GM18526 (cell line): ENCODE results near the gene SRPRB.

Experiments
- POLR2A ChIP-seq: IDR thresholded peaks from 3 replicates; pipeline ENCODE4 v1.6.1; 2011; ENCODE audit not compliant: insufficient read length; ENCODE audit errors: extremely low read depth

SRPRB gene

GRCh38 chr3:133804896-133805295 lies 719 bp upstream of the SRPRB start:
- TF ChIP-seq POLR2A = no peak

DNA sequence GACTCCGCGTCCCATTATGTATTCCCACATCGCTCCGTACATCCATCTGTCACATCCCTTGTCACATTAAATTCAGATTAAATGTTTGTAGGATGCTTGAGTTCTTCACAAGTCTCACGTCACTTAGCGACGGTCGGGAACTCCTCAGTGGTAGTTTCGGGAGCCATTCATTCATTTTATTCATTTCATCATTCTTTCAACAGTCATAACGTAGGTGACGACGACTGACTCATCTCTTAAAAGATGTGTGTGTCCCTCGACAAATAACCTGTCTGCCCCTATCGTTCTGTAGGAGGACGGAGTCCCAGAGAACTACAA lies 272 bp upstream of the SRPRB start:
- no peak for TF ChIP-seq POLR2A

GRCh38 chr3:133812872-133813271 lies 7.3 kb downstream of the SRPRB start:
- no peak for TF ChIP-seq POLR2A

GRCh38 chr3:133815386-133815785 lies 9.8 kb downstream of the SRPRB start:
- no peak for TF ChIP-seq POLR2A

DNA sequence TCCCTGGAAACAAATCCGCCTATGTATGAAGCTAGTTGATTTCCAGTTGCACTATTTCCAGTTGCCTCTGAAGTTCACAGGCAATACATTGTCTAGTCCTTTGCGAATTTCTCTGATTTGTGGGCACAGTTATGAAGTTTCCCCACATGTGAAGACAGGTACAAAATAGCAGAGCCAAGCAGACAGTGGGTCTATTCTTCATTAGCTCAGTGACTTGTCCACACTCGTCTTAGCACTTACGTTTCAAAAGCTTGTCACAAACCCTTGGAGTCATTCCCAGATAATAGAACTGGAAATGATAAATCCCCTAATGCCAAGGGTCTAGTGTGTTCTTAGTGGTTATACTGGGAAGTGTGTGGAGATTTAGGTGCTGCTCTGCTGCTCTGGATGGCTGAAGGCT lies 14.5 kb downstream of the SRPRB start:
- no peak for TF ChIP-seq POLR2A

- TF ChIP-seq POLR2A = no peak
Observed at GRCh38 chr3:133820889-133821675, 15.5 kb downstream of the SRPRB start.

DNA sequence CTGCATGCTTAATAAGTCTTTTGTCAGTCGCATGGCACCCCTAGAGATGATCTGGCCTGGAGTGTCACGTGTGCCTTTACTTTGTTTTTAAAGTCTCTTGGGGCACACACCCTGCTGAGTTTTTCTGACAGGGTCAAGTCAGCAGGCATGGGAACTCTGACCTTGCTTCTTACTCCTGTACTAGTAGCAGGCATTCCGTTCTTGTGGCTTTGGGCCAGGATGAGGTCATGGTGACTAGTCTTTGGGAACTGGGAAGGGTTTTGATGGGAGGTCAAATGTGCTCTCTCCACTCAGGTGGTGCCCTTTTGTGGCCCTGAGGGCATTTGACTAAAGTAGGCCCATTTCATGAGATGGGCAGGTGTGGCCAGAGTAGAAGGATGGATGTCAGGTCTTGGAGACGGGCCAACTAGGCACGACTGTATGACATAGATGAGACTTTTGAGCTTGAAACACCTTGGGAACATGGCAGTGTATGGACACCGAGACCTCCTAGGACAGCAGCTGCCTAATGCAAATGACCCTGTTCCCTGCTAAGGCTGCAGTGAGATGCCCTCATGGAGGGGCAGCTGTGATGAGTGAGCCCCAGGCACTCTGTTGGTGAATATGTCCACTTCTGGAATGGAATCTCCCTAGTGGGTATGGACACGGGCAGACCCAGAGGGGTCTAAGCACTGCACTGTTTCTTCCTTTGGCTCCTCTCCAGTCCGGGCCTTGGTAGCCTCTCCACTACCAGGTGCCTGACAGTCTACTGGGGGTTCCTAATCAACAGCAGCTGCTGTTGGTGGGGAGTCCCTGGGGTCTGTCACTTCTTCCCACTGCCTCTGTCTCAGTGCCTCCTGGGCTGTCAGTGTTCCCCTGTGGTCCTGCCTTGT lies 16.4 kb downstream of the SRPRB start:
- TF ChIP-seq POLR2A = no peak

- no peak for TF ChIP-seq POLR2A
Observed at GRCh38 chr3:133824961-133825485, 19.4 kb downstream of the SRPRB start.

- no peak for TF ChIP-seq POLR2A
Observed at GRCh38 chr3:133825969-133826727, 20.5 kb downstream of the SRPRB start.

DNA sequence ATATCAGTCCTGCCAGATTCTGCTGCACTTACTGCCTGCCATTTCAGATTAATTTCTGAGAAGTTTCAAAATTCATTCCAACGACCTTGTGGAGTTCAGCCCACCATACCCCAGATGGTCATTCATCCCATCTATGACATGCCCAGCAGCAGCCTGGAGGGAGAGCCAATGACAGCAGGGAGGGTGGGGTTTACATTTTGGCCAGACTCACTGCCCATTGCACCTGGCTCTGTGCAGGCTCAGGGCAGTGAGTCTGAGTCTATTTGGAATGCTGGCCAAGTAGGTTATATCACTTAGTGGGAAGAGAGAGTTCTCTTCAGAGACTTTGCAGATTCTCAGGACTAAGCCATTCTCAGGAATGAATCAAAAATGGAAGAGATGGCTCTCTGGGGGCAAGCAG lies 21.5 kb downstream of the SRPRB start:
- no peak for TF ChIP-seq POLR2A

DNA sequence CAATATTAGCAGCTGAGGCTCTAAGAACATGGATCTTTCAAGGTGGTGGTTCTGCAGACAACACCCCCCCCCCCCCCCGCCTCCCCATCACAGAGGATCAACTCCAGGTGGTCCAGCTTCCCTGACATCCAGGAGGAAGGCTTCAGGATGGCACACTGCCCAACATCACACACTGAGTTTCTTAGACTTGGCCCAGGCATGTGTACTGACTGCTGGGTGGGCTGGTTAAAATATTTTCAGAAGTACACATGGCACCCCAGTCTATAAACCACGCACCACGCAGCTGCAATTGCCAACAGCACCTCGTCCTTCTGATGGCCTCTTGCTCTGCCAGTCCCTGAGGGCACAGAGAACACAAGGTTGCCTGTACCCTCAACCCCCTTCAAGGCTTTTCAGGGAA lies 22.1 kb downstream of the SRPRB start:
- no peak for TF ChIP-seq POLR2A

- TF ChIP-seq POLR2A = no peak
Observed at GRCh38 chr3:133828576-133829309, 23.1 kb downstream of the SRPRB start.

GRCh38 chr3:133829310-133829707 lies 23.7 kb downstream of the SRPRB start:
- no peak for TF ChIP-seq POLR2A

- no peak for TF ChIP-seq POLR2A
Observed at GRCh38 chr3:133830071-133830470, 24.5 kb downstream of the SRPRB start.
